Ureter (tissue), 1 donor: ENCODE results near the gene CLMP. TPM values are rescaled to one million over a fixed set of nuclear protein-coding genes. Genes with fewer than 3 reads are reported as not detected.
"Not testable (repeated sequence)": the region's sequence is repeated elsewhere in the genome, so short reads cannot be mapped to it uniquely, and the experiment has no call there.

ENCODE experiments used
- DNase-seq: peaks from one replicate; pipeline ENCODE4 v3.0.0-alpha.2; 2020; ENCODE audit warnings: low spot score
- total RNA-seq: library from RNA; stranded (reverse); gene quantifications from one replicate; pipeline ENCODE4 v1.2.4, GENCODE V29; 2023
- donor health status: DM: yes; HTN: yes; CAD: no.

The CLMP gene
- total RNA-seq, 1 donor from 2014 or later: 34.4 TPM

DNA sequence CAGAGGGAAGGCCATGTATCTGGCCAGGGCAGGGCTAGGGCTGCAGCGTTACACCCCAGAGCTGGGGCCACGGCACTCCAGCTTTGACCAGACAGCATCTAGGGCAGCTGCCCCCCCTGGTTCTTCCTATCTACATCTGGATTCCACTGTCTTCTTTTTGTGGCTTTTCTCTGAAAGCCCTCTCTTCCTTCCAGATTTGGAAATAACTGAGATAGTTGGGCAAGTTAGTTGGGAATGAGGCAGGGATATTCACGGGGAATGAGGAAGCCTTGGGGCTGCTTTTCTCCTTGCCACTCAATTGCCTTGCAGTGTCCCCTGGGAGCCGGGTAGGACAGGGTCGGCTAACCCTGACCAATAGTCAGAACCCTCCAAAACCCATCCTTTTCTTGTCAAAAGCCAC, 26.8 kb downstream of the CLMP start:
- no peak for DNase-seq

- DNase-seq: peak; percentile 50
These were observed 28.9 kb downstream of the CLMP start for GRCh38 chr11:123166071-123166559.

DNA sequence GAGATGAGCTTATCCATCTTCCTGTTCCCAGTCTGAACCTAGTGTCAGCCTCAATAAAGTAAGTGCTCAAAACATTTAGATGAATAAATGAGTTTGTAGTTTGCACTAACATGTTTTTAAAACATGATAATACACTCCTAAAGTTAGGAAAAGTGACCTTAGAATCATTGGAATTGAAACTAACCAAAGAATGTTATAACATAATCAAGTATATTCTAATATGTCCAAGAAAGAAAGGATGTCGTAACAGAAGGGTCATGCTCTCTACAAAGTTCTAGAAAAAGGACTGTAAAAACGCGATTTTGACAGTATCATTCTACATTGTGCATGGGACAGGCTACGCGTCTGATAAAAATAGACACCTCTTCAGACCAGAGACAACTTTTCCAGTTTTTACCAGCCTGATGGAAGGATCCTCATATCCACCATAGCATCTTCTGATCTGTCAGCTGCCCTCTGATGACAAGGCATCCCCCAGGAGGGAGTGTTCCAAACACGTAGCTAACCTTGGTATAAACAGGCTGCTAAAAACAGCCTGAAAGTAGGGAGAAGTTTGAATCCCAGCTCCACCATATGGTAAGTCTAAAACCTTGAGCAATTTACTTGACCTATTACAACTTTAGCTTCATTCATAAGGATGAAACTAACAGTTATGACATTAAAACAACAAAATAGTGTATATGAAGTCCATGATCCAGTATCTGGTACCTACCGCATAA, 30.2 kb downstream of the CLMP start:
- no peak for DNase-seq

- no peak for DNase-seq
These were observed 31.4 kb downstream of the CLMP start for GRCh38 chr11:123163621-123164020.

GRCh38 chr11:123161376-123162030, 33.5 kb downstream of the CLMP start:
- DNase-seq: no peak

DNA sequence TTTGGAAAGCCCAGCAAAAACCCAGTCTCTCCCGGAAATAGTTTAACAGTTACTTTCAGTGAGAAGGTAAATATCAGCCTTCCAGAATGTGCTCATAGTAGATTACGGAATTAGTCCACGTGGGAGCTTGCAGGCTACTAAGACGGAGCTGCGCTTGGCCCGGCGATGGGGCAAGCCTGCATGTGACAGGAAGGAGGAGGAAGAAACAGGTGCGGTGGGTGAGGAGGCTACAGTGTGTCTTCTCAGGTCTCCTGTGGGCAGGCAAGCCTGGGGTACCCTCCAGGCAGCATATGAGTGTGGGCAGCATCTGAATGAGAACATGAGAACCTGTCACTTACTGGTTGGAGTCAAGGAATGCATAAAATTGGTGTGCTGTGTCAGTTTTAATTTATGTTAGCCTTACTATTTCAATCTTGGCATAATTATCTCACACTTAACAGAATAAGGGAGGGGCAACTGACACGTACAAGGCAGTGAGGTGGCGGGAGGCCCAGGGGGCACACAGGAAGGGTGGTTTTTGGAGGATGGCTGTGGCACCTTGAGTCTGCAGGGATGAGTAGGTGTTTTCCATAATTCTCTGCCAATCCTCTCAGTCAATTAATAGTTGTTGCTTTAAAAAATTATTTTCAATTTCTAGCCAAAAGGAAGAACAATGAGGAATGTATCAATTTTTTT, 35.7 kb downstream of the CLMP start:
- no peak for DNase-seq

DNA sequence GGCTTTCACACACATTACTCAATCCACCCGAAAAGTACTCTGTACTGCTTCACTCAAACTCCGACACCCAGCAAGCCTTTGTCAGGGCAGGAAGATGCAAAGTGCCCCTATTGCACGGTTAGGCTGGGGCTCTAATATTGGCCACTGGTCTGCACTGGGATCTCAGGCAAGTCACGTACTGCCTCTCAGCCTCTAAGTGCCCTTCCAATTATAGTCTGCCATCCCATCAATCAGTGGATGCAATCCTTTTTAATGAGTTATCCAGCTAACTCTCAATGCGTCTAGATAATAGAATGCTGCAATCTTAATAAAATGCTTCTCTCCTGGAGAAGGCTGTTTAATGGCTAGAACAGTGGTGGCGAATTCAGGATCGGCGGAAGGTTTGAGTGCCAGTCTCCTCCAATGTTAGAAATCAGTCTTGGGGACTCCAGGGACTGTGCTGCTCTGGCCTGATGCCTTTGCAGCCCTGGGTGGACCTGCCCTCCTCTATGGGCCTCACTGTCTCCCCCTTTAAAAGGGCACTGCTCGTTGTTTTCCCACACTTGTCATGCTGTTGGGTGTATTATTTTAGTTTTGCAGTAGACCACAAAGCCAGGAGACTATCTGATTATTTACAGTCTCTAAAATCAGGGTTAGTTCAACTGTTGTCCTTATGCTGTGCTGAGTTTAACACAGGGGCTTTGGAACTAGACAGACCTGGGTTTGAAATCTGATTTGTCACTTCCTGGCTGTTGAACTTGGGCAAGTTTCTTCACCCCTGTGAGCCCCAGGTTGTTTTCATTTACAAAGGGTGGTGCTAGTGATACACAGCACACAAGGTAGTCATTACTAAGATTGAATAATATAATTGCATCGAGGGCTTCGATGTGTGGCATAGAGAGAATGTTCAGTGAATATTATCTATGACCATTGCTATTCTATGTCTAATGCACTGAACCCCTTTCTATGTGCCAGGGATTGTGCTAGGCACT, 36.7 kb downstream of the CLMP start:
- no peak for DNase-seq

DNA sequence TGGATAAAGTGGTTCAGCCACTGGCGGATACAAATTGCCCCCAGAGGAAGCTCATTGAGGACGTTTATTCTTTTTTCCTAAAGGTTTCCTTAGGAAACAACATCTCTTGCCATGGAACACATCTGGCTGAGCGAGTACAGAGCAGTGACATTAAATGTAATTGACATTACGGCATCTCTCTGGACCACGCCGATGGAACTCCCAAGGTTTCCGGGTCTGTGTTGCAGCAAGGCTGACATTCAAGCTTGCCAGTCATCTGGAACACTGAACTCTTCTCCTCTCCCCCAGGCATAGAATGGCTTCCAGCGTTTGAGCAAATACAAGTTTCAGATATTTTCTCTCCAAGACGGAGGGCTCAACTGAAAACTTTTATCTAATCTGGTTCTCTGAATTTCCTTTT, 42.1 kb downstream of the CLMP start:
- no peak for DNase-seq

- DNase-seq: not testable (repeated sequence)
These were observed 42.7 kb downstream of the CLMP start for GRCh38 chr11:123152346-123152745.

DNA sequence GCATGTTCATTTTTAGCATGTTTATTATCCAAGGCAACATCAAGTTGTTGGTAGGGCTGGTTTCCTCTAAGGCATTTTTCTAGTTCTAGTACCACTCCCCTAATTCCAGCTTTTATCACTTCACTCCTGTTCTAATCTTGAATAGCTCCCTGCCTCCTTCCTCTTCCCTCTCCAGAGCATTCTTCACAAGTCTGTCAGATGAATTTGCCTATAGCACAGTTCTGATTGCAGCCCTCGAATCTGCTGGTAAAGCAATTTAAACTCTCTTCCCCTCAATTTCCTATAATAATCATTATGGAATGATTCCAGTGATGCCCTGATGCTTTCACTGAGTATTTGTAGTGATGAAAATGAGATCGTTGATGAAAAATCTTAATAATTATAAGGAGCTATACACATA, 43.3 kb downstream of the CLMP start:
- no peak for DNase-seq

DNA sequence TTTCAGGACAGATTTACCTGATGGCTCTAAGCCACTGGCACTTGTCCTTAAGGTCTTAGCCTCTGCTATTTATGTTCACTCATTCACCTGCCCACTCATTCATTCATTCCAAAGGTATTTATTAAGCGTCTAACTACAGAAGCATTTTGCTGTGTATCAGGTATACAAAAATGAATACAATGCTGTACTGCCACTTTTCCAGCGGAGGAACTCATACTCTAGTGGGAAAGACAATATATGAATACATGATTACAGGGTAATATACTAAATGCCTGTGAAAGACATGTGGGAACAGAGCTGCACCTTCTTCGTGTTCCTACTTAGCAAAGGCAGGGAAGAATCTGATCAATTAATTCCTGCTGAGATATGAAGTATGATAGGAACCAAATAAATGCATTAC, 43.7 kb downstream of the CLMP start:
- DNase-seq: no peak

- DNase-seq: no peak
These were observed 44.2 kb downstream of the CLMP start for GRCh38 chr11:123150882-123151281.

DNA sequence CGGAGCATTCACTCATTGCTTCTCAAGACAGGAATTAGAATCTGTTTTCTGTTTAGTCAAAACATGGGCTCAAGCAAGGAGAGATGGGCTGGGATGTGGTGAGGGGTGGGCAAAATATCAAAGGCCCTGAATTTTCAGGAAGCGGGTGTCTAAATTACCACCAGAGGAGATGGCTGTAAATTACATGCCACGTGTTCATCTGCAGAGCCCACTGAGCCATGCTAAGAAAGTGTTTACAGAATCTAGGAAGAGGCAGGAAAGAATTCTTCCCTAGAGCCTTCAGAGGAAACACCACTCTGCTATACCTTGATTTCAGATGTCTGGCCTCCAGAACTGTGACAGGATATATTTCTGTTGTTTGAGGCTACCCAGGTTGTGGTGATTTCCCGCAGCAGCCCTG, 46.1 kb downstream of the CLMP start:
- no peak for DNase-seq

- no peak for DNase-seq
These were observed 49.4 kb downstream of the CLMP start for GRCh38 chr11:123145661-123146060.

- DNase-seq: no peak
These were observed 49.8 kb downstream of the CLMP start for GRCh38 chr11:123145220-123145619.

GRCh38 chr11:123144707-123145106, 50.3 kb downstream of the CLMP start:
- no peak for DNase-seq

GRCh38 chr11:123143921-123144320, 51.1 kb downstream of the CLMP start:
- no peak for DNase-seq

DNA sequence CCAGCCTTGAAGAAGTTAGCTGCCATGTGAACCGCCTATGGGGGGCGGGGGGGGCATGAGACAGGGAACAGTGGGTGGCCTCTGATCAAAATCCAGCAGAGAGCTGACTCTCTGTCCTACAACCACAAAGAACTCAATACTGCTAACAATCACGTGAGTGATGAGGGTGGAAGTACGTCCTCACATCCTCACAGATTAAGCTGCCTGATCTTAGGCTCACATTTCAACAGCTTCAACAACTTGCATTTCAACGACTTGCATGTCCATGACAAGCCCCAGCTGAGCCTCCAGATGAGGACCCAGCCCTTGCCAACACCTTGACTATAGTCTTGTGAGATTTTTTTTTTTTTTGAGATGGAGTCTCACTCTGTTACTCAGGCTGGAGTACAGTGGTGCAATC, 51.6 kb downstream of the CLMP start:
- DNase-seq: no peak

DNA sequence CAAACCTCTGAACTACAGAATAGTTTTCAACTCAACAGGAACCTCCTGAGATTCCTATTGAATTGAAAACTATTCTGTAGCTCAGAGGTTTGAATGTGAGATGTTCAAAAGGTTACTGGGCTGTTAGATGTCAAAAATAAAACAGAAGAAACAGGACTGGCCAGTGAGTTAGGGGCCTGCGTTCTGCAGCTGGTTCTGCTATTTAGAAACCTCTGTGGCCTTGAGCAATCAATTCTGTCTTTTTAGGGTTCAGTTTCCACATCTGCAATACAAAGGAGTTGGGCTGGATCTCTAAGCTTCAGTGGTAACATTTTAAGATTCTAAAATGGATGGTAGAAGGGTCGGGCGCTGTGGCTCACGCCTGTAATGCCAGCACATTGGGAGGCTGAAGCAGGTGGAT, 55.8 kb downstream of the CLMP start:
- no peak for DNase-seq

DNA sequence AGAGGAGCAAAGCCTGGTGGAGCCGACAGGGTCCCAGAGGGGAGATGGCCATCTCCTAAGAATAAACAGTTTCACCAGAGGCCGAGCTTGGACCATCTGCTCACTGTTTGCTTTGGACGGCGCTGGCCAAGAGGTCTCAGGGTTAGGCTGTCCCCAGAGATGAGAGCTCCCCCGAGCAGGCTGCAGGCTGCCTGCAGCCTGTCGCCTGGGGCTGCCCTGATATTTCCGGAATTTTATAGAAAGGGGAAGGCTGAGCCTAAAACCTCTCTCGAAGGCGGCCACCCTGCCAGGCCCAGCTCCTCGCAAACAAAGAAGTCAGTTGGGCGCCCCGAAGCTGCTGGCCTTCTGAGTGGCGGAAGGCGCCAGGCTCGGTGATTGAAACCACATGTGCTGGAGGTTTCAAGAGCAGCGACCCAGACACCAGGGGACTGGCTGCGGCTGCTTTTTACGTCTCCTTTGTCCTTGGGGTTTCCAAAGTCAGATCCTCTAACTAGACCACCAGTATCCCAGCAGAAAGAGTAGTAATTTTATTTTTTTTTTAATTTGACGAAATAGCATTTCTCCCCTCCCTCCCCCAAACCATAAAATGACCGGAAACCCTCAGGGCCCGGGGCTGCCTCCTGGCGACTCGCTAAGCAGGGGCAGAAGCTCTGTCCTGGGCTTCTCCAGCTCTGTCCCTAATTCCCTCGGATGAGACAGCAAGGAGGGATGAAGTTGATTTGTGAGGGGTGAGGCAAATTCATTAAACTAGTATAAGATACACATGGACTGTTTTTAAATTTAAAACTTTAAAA, 57.4 kb downstream of the CLMP start:
- DNase-seq: peak; percentile 77
